ENCODE measurements around the gene HOXC4.

GRCh38 chr12:54045868-54046521 lies 7.6 kb upstream of the HOXC4 start:
- TF ChIP-seq POLR2AphosphoS5 (IDR thresholded peaks at IDR 0.05) (no peak), POLR2A (IDR thresholded peaks at IDR 0.05) (no peak), CTCF (IDR thresholded peaks at IDR 0.05) (no peak), EP300 (IDR thresholded peaks at IDR 0.05) (no peak)
